H1 (cell line): ENCODE data around the gene IL17RD. TPM values are rescaled to one million over a fixed set of nuclear protein-coding genes. Genes with fewer than 3 reads are reported as not detected.

Experiments used
- ATF3 ChIP-seq: IDR thresholded peaks from 2 replicates; pipeline ENCODE4 v1.6.1; 2011; ENCODE audit warnings: low read depth, mild to moderate bottlenecking, low read length; ENCODE audit not compliant: insufficient read depth
- PHF8 ChIP-seq: fragments of 200-600 bp; sonication (generic); conservative IDR thresholded peaks from 2 replicates; pipeline ENCODE4 v1.7.1; 2012; ENCODE audit warnings: low read depth, mild to moderate bottlenecking, inconsistent platforms, low read length, moderate library complexity
- POLR2AphosphoS5 ChIP-seq: IDR thresholded peaks from 2 replicates; pipeline ENCODE4 v1.6.1; 2011; ENCODE audit warnings: low read depth, low read length
- POU5F1 ChIP-seq: IDR thresholded peaks from 2 replicates; pipeline ENCODE4 v1.6.1; 2011; ENCODE audit warnings: low read depth, mild to moderate bottlenecking, low read length, moderate library complexity
- SIRT6 ChIP-seq: IDR thresholded peaks from one replicate; pipeline ENCODE4 v1.7.1; 2012; ENCODE audit warnings: low read length, inconsistent platforms
- SP4 ChIP-seq: IDR thresholded peaks from 2 replicates; pipeline ENCODE4 v1.6.1; 2012; ENCODE audit warnings: low read length, inconsistent platforms
- ZNF274 ChIP-seq: IDR thresholded peaks from 2 replicates; pipeline ENCODE4 v1.7.0; 2012; ENCODE audit warnings: low read length, borderline replicate concordance; ENCODE audit errors: extremely low read depth
- polyA plus RNA-seq, 7 experiments: library from polyadenylated mRNA; depleted of rRNA in 3 of 7; stranded (reverse) in 5 of 7; unstranded in 2 of 7; fragments of >200 nt in 5 of 7; fragments of 200-250 nt in 2 of 7; gene quantifications; 1 replicate in 5 of 7; 2 replicates in 1 of 7; 4 replicates in 1 of 7; pipeline versions ENCODE4 v1.2.1 to v1.2.3, GENCODE V29; 2011 to 2013; ENCODE audit warnings: missing spikeins in 2 of 7, mixed read lengths in 2 of 7
- total RNA-seq: library from RNA; stranded (reverse); fragmentation: NEBNext Ultra II Directional; extraction: Animal tissue kit (Norgen Biotek cat#: 25700); gene quantifications from 2 replicates; pipeline ENCODE4 v1.2.1, GENCODE V29; 2021

The IL17RD gene
- total and polyA plus RNA-seq, 2 of the 8 experiments (the other 6 are each of a cell fraction or from before 2014, with no cell fraction given): 10.9 to 48.9 TPM

- no peak for TF ChIP-seq SP4
- no peak for TF ChIP-seq SIRT6
- no peak for TF ChIP-seq POLR2AphosphoS5
- TF ChIP-seq ATF3: no peak
- TF ChIP-seq PHF8: no peak
- TF ChIP-seq POU5F1: no peak
- no peak for TF ChIP-seq ZNF274
Observed at GRCh38 chr3:57147071-57147470, 18.1 kb downstream of the IL17RD start (continued).
